Gastroesophageal sphincter (tissue), 4 donors: ENCODE results near the gene GALNT2. TPM values are rescaled to one million over a fixed set of nuclear protein-coding genes. Genes with fewer than 3 reads are reported as not detected.

Experiments
- ATAC-seq: fragments of 150-250 bp; one replicate; pipeline ENCODE4 v1.9.1; 2016; ENCODE audit warnings: mild to moderate bottlenecking, moderate library complexity
- H3K27ac ChIP-seq, 4 donors: fragments of 200-600 bp; sonication (generic) in 3 of 4; 1 replicate in 3 of 4; 2 replicates in 1 of 4; pipeline ENCODE4 v1.5.1; 2016 to 2019
- H3K27me3 ChIP-seq: fragments of 200-600 bp; sonication (generic); one replicate; pipeline ENCODE4 v1.5.1; 2019
- H3K36me3 ChIP-seq, 2 donors: fragments of 200-600 bp; sonication (generic); one replicate each; pipeline ENCODE4 v1.5.1; 2019; ENCODE audit warnings: control low read depth in 1 of 2
- H3K4me1 ChIP-seq, 3 donors: fragments of 200-600 bp; sonication (generic); 1 replicate in 2 of 3; 2 replicates in 1 of 3; pipeline ENCODE4 v1.5.1; 2016 to 2019; ENCODE audit warnings: control low read depth in 2 of 3
- H3K4me3 ChIP-seq, 2 donors: fragments of 200-600 bp; sonication (generic); one replicate each; pipeline ENCODE4 v1.5.1; 2019; ENCODE audit warnings: mild to moderate bottlenecking in 1 of 2, moderate library complexity in 1 of 2
- H3K9me3 ChIP-seq, 3 donors: fragments of 200-600 bp; sonication (generic); one replicate each; pipeline ENCODE4 v1.5.1; 2017 to 2019; ENCODE audit warnings: control low read depth in 2 of 3
- CTCF ChIP-seq, 4 experiments: fragments of 200-600 bp in 2 of 4; fragments of 450-650 bp in 2 of 4; sonication (generic) in 1 of 4; IDR thresholded peaks; one replicate each; pipeline ENCODE4 v1.5.1; 2017 to 2019; ENCODE audit warnings: antibody characterized with exemption in 4 of 4, mild to moderate bottlenecking in 2 of 4, moderate library complexity in 2 of 4
- EP300 ChIP-seq: sonication (generic); formaldehyde crosslinking; IDR thresholded peaks from one replicate; pipeline ENCODE4 v1.6.1; 2017; ENCODE audit warnings: antibody characterized with exemption, mild to moderate bottlenecking
- POLR2A ChIP-seq, 2 donors: fragments of 450-650 bp; IDR thresholded peaks; one replicate each; pipeline ENCODE4 v1.6.1; 2017; ENCODE audit warnings: antibody characterized with exemption in 2 of 2, mild to moderate bottlenecking in 2 of 2, moderate library complexity in 1 of 2
- POLR2AphosphoS5 ChIP-seq: sonication (generic); formaldehyde crosslinking; IDR thresholded peaks from one replicate; pipeline ENCODE4 v1.6.1; 2017; ENCODE audit warnings: antibody characterized with exemption
- WGBS, 2 donors: methylation state at CpG; one replicate each; pipeline ENCODE4 v1.1.5; 2018; ENCODE audit warnings: low coverage in 1 of 2; 5-methylcytosine and 5-hydroxymethylcytosine counted together
- total RNA-seq, 4 donors: library from RNA; depleted of rRNA; stranded (reverse); fragments of >200 nt; gene quantifications; one replicate each; pipeline ENCODE4 v1.1.0, GENCODE V29; 2016

Gene GALNT2
- total RNA-seq, 4 donors from 2014 or later = 95.3 to 160 (median 134) TPM

- Histone ChIP-seq H3K27me3 (no peaks in the 10 kb centered on the region), H3K4me3 (no peak overlapping the region), H3K9me3 (no peaks in the 10 kb centered on the region), H3K27ac (no peak overlapping the region), H3K36me3 (no peaks in the 10 kb centered on the region), H3K4me1 (no peaks in the 10 kb centered on the region)
- no peak for ATAC-seq
- TF ChIP-seq POLR2A (IDR thresholded peaks at IDR 0.05) (no peak), CTCF (IDR thresholded peaks at IDR 0.05) (no peak), POLR2AphosphoS5 (no peak), EP300 (no peak)
- 73 to 98% methylated on average over 6 of the region's 7 CpGs for WGBS, 2 donors
Observed at GRCh38 chr1:230050973-230051735, 15.9 kb upstream of the GALNT2 start.

- Histone ChIP-seq H3K9me3 (no peaks in the 10 kb centered on the region), H3K4me3 (no peak overlapping the region), H3K27me3 (no peaks in the 10 kb centered on the region), H3K4me1 (no peaks in the 10 kb centered on the region), H3K27ac (no peak overlapping the region), H3K36me3 (no peaks in the 10 kb centered on the region)
- 93% methylated on average over 2 of the region's 2 CpGs; no CpG with 5 or more reads in 1 of the 2 donors for WGBS, 2 donors
- no peak for TF ChIP-seq CTCF (IDR thresholded peaks at IDR 0.05)
- ATAC-seq = no peak
Observed at GRCh38 chr1:230052018-230052417, 15.0 kb upstream of the GALNT2 start.

GRCh38 chr1:230052665-230053064 is 14.4 kb upstream of the GALNT2 start:
- TF ChIP-seq EP300 = no peak
- no peak for TF ChIP-seq POLR2A (IDR thresholded peaks at IDR 0.05)
- TF ChIP-seq CTCF (IDR thresholded peaks at IDR 0.05) = no peak
- Histone ChIP-seq H3K9me3 (no peaks in the 10 kb centered on the region), H3K4me3 (no peak overlapping the region), H3K4me1 (no peaks in the 10 kb centered on the region), H3K27ac (no peak overlapping the region), H3K27me3 (no peaks in the 10 kb centered on the region), H3K36me3 (no peaks in the 10 kb centered on the region)
- ATAC-seq = no peak
- WGBS, 2 donors = 75 to 86% methylated on average over 1 to 5 of the region's 5 CpGs

- Histone ChIP-seq H3K4me3 (no peak overlapping the region), H3K36me3 (no peaks in the 10 kb centered on the region), H3K4me1 (no peaks in the 10 kb centered on the region), H3K9me3 (no peaks in the 10 kb centered on the region), H3K27me3 (no peaks in the 10 kb centered on the region), H3K27ac (no peak overlapping the region)
- TF ChIP-seq CTCF (IDR thresholded peaks at IDR 0.05) (no peak), POLR2A (IDR thresholded peaks at IDR 0.05) (no peak), POLR2AphosphoS5 (no peak), EP300 (no peak)
- ATAC-seq = no peak
- WGBS, 2 donors = 66 to 81% methylated on average over 6 to 7 of the region's 8 CpGs
Observed at GRCh38 chr1:230054092-230054749, 12.8 kb upstream of the GALNT2 start.

GRCh38 chr1:230056098-230056497 is 10.9 kb upstream of the GALNT2 start:
- Histone ChIP-seq H3K4me3 (no peak overlapping the region), H3K4me1 (no peaks in the 10 kb centered on the region), H3K27ac (no peak overlapping the region), H3K36me3 (no peaks in the 10 kb centered on the region), H3K27me3 (no peaks in the 10 kb centered on the region), H3K9me3 (no peaks in the 10 kb centered on the region)
- no peak for ATAC-seq
- TF ChIP-seq POLR2A (IDR thresholded peaks at IDR 0.05) (no peak), CTCF (IDR thresholded peaks at IDR 0.05) (no peak), EP300 (no peak), POLR2AphosphoS5 (no peak)
- 89 to 94% methylated on average over 1 of the region's 1 CpG for WGBS, 2 donors
